RKO (cell line): ENCODE results near the gene AUH.

Experiments
- DNase-seq: peaks from one replicate; pipeline ENCODE4 v3.0.0-alpha.2; 2016; ENCODE audit warnings: low spot score

AUH gene

DNA sequence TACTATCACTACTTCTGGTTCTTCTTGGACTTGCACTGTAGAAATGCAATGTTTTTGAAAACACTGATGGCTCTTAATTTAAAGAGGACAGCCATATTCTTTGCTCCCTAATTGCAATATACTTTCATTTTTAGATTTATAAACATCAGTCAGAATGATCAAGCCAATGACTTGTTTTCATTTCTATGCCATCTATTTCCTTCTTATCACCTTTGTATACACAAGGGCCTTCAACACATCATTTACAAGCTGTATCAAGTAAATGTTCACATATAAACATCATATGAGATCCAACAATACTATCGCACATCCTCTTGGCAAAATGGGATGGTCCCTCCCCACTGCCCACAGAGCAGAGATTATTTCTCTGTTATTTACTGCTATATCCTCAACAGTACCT, 24.9 kb downstream of the AUH start:
- no peak for DNase-seq

DNA sequence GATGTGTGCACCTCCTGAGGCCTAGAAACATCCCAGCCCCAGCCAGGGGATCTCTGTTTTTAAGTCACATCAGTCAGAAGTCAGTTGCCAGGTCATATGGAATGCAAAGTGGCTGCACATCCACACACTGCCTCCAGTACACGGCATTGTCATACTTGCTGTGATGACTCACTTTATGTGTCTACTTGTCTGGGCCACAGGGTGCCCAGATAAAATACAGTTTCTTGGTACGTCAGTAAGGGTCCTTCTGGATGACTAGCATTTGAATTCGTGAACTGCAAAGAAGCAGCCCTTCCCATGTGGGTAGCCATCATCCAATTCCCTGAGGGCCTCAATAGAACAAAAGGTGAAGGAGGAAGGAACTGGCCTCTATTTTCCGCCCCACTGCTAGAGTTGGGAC, 27.7 kb downstream of the AUH start:
- peak; percentile 48 for DNase-seq

DNA sequence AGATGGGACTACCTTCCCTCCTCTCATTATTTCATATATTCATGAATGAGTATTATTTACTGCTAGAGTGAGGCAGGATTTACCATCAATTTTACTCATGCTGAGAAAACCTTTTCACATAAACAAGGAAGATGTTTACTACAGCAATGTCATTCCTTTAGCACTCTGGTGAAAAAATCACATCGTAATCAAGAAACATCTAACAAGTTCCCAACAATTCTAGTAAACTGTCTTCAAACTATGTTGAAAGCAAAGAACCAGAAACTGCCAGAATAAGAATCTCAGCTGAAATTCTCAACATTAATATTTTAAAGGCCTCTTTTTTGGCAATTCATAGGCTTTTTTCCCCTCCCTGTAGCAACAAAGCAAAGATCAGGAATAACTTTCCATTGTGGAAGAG, 28.2 kb downstream of the AUH start:
- DNase-seq: no peak

DNA sequence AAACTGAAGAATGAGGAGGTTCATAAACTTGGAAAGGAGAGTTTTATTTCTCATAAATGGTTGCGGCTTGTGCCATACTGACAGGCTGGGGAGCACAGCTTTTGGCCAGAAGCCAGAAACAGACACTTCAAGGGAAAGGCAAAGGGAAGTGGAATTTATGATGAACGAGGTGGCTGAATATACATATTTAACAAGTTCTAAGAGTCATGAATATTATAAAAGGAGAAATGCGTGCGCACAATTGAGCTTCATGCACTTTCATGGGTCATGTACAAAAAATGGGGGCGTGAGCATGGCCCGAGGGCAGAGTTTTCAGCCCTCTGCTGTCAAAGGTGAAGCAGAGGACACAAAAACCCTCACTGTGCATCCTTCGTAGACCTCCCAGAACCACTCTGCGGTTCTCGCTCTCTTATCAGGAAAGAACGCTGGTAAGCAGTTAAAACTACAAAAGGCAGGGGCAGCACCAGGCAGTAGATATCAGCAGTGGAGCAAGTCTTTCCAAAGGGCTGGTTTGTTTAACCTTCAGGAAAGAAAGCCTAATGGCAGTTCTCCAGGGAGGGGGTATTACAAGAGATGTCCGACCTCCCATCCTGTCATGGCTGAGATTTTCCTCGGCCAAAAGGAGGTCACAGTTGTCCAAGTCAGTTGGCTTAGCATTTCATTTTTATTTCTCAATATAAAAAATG, 29.0 kb downstream of the AUH start:
- DNase-seq: no peak

DNA sequence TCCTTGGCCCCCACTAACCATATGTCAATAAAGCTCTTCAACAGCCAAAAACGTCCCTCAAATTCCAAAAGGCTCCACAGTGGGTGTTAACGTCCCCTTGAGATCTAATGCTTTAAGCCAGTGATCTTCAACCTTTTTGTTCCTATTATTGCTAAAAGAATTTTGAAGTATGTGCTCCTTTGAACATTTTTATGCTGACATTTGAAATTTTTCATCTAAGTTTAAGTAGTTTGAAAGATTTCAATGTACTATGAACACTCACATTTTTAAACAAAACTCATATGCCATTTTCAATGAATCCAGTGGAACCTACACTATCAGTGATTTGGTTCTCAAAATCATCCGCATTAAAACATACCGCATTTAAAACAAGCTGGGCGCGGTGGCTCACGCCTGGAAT, 29.9 kb downstream of the AUH start:
- no peak for DNase-seq

DNA sequence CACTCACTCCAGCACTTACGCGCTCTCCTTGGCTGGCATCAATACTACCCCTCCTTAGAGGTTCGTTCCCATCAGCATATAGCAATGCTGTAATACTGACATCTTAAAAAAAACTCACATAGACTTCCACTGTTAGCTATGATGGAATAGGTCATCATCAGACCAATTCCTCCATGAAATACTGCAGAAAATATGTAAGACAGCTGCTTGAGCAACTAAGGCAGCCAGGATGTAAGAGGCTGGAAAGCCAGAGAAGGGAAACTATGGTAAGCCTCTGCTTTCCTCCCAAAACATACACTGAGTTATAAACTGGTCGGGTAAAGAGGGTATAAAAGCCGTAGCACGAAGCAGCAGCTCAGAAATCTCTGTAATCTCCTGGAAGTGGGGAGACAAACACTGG, 33.5 kb downstream of the AUH start:
- DNase-seq: no peak

DNA sequence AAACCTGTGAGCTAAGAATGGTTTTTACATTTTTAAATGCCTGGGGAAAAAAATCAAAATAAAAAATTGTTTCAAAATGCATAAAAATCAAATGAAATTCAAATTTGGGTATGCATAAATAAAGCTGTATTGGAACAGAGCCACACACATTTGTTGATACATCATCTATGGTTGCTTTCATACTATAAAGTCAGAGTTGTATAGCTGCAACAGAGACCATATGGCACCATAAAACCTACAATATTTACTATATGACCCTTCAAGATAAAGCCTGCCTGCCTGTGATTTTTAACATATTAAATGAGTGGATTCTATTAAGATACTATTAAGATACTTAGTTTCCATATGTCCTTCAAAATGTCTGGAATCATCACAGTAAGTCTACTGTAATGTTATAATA, 40.0 kb downstream of the AUH start:
- DNase-seq: no peak

DNA sequence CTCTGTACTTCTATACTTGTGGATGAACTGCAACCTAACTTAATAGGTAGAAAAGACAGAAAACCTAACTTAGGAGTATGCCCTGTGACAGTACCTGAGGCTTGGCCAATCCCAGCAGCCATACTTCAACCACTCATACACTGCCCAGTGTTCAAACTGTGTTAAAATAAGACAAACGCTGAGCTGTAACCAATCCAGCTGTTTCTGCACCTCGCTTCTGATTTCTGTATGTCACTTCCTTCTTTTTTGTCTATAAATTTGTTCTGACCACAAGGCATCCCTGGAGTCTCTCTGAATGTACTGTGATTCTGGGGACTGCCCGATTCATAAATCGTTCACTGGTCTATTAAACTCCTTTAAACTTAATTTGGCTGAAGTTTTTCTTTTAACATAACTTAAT, 41.4 kb downstream of the AUH start:
- DNase-seq: no peak

DNA sequence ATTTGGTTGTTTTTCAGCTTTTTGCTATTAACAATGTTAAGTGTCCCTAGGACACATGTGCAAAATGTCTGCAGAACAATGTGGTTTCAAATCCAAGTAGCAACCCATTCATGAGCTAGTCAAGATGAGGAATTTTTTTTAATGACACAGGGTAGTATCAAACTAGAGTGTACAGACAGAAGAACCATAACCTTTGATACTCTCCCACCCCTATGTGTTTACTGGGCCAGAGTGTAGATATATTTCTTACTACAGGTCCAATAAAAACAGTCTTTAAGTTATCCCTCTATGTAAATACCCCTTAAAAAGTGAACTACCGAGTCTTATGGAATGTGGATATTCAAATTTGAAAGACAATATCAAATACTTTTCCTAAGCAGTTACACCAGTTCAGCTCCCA, 45.6 kb downstream of the AUH start:
- DNase-seq: no peak

DNA sequence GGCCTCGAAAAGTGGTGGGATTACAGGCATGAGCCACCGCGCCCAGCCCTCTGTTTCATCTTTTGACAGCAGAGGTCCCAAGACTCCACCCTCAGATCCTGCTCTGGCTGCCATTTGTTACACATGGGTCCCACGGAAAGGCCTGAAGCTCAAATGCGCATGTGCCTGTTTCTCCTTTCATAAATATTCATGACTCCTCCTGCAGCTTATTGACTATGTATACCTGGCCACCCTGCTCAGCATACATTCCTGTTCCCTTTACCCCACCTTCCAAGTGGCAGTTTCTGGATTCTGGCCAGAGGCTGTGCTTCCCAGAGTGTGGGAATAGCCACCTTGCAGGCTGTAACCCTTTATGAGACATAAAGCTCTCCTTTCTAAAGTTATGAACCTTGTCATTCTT, 46.5 kb downstream of the AUH start:
- DNase-seq: no peak

DNA sequence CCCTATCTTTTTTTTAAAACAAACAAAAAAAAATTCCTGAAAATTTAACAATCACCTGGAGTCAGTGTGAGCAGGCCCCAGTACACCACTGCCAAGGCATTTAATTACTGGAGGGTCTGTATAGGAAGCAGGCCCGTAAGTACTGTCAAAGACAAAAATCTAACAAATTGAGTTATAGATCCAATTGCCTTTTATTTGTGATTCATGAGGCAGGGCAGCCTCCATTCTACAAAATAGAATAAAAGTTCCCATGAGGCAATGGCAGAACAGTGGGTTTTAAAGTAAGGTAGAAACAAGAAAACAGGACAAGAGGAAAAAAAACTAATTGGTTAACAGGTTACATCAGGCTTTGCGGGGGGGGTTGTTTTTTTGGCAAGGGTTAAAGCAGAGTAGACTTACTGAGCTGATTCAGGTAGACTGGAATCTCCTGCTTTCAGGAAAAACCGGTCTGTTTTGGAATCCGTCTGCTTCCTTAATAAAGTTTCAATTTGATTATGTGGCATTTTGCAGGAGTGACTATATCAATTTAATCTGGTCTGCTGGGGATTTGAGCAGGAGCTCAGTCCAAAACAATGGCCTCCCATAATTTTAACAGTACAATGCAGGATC, 48.9 kb downstream of the AUH start:
- no peak for DNase-seq

DNA sequence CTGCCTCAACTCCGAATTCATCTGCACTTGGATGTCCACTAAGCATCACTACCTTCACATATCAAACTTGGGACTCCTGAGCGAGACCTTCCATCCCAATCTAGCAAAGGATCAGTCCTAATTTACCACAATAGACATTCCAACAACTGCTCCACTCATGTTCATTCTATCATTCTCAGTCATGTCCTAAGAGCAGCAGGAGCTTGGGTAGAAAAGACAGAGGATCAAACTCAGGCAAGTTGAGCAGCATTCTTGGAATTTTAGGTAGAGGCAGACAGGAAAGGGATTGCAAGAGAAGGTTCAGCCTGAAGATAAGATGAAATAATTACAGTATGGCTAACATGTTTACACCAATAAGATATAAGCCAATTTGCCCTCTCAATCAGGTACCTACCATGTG, 51.7 kb downstream of the AUH start:
- DNase-seq: no peak

DNA sequence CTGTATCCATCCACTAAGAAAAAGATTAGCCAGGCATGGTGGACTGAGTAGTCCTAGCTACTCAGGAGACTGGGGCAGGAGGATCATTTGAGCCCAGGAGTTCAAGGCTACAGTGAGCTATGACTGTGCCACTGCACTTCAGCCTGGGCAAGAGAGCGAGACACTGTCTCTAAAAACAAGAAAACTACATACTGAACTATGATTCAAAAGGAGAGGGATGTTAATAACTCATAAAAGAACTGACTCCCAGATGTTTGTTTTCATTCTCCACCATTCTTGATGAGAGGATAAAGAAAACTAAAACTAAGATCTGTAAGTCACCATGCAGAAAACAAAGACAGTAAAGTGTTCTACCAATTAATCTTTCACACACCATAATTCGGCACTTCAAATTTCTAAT, 53.5 kb downstream of the AUH start:
- DNase-seq: no peak

DNA sequence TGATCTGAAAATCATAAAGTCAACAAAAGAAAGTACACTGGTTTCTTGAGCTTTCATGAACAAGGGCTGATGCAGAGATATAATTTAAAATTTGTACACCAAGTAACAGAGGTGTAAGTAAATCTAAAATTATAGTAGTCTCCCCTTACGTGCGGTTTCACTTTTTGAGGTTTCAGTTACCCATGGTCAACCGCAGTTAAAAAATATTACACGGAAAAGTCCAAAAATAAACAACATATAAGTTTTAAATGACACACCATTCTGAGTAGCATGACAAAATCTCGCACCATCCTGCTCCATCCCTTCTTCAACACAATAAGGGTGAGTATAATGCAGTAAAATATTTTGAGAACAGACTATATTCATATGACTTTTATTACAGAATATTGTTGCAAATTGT, 54.4 kb downstream of the AUH start:
- DNase-seq: no peak

DNA sequence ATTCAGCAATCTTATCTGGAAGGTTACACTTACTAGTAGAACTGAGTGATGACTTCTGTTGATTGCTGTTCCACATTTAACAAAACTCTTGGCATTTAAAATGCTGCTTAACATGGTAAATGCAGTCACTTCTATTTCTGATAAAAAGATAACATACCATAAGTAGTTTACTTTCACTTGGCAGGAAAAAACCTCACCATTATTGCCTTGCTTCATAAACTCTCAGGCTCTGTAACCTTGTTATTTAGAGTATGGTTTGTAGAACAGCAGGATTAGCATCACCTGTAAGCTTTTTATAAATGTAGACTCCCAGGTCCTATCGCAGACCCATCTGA, 55.5 kb downstream of the AUH start:
- no peak for DNase-seq

DNA sequence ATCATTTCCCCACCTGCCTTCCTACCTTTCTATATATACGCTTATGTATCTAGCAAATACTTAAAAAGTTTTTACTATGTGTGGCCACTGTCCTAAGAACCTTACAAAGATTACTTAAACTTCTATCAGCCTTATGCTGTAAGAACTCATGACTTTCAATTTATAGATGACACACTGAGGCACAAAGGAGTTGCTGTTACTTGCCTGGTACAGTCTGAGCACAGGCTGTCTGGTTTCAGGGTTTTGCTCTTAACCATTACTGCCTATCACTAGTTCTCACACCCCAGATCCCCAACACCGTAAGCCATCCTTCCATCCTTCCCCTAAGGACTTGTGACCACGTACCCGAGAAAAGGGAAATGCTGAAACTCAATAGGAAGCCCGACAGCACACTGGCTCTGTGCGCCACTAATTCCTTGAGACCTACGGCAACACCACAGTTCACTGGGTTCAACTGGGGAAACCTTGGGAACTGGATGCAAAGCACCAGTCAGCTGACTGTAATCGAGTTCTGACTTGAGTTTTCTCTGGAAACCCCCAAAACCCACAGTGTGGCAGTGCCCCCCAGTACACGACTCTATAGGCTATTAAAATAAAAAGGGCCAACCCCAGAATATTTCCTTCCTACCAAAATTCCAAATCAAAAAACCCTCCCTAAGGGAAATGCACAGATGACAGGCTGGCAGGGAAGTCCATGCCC, 56.0 kb downstream of the AUH start:
- DNase-seq: no peak

DNA sequence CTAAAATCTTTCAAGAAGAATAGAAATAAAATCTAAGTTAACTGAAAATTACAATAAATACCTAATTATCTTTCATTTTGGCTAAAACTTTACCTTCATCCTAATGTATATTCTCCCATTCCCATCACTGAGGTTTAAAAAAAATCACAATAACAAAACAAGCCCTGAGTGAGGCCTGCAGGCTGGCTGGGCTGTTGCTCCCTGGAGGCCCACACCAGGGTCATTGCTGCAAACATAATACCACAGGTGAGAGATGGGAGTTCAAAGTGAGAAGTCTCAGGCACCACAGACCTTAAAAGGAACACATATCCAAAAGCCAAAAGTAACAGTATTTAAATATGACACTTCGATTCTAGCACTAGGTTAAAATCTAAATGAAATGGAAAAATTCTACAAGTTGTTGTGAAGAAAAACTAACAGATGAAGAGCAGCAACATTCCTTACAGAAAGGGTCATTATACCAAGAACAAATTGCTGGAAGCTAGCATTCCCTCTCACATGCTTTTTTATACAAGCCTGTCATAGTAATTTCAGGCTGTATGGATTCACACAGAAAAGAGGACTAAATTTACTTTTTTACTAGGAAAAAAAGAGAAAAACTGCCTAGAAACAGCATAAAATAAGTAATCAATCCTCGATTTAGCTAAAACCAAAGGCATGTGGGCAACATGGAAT, 57.8 kb downstream of the AUH start:
- DNase-seq: no peak

DNA sequence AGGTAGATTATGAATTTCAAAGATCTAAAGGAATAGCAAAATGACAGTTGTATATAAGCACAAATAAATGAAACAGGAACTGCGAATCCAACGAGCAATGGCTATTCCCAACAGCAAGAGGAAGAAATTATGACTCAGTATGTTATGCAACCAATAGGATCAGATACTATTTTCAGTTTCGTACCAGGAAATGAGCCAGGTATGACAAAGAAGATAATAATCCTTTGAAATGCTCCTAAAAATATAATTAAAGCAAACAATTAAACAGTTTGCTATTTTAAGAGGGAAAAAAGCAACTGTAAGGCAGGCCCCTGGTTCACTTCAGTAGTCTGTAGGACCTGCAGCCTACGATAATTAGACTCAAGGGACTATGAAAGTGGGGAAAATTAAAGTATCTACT, 58.9 kb downstream of the AUH start:
- peak; percentile 85 for DNase-seq

DNA sequence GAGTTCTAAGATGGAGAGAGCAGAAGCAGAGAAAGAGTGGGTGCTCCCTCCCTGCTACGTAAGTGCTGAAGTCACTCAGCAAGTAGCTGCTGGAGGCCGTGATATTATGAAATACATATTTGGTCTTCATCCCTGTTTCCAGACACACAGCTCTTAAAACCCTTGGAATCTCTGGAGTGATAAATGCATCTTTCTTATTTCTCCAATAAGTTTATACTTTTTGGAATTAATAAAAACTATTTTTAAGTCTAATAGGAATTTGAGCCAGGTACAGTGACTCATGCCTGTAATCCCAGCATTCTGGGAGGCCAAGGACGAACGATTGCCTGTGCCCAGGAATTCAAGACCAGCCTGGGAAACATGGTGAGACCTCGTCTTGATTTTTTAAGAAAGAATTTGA, 60.6 kb downstream of the AUH start:
- DNase-seq: no peak

DNA sequence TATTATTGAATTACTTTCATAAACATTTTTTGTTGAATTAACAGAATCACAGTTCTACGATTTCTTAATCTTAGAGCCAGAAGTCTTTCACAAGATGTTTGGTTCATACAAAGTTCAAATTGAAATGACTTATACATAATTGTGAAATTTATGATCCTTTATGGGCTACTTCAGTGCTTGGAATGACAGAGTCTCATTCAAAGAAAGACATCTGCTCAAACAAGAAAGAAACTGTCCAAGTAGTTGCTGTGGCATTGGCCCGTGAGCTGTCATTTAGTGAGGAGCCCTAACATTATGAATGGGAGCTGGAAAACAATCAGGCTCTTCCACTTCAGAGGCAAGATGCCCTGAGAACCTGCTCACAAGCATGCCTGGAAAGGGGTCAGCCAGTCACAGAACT, 63.4 kb downstream of the AUH start:
- no peak for DNase-seq

DNA sequence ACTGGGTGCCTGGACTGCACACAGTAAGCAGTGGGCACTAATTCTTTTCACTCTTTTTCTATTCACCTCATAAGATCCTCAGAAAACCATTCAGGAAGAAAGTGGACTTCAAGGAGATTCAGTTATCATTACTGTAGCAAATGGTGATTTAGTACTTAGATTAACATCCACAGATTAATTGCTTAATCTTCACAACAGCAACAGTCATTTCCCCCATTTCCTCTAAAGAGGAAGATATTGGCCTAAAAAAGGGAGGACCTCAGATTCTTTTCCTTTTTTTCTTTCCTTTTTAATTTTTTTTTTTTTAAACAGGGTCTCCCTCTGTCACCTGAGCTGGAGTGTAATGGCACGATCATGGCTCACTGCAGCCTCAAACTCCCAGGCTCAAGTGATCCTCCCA, 64.4 kb downstream of the AUH start:
- DNase-seq: no peak

DNA sequence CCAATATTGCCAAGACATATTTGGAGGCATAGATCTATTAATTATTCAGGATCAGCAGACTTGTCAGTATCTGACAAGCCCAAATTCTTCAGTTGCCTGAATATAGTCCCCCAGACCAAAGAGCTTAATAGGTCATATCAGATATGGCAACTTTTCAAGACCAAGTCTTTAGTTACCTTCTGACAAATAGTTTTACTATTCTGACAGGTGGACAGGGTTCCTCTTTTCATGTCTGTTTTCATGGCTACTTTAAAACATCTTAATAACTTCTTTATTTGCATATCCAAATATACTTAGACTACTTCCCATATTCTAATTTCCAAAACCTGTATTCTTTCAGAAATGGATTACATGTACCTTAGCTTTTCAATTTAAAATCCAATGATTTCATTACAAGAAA, 65.4 kb downstream of the AUH start:
- DNase-seq: no peak

DNA sequence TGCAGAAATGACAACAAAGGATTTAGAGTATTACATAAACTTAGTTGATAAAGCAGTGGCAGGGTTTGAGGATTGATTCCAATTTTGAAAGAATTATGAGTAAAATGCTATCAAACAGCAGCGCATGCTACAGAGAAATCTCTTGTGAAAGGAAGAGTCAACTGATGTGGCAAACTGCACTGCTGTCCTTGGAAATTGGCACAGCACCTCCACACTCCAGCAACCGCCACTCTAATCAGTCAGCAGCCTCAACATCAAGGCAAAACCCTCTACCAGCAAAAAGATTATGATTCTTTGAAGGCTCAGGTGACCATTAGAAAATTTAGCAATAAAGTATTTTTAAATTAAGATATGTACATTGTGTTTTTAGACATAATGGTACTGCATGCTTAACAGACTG, 66.4 kb downstream of the AUH start:
- DNase-seq: no peak
